BE2C (cell line): Measurements from ENCODE around the gene PARP4.
"Not testable (repeated sequence)": the region's sequence is repeated elsewhere in the genome, so short reads cannot be mapped to it uniquely, and the experiment has no call there.

Source experiments
- DNase-seq: peaks from one replicate; pipeline ENCODE4 v3.0.0-alpha.2; 2020
- H3K27me3 ChIP-seq: fragments of 250-450 bp; sonication (Bioruptor Pico); 2 replicates; pipeline ENCODE4 v1.5.1; 2020; ENCODE audit warnings: mild to moderate bottlenecking
- H3K36me3 ChIP-seq: fragments of 250-450 bp; sonication (Bioruptor Pico); 2 replicates; pipeline ENCODE4 v1.5.1; 2020; ENCODE audit warnings: mild to moderate bottlenecking
- H3K4me1 ChIP-seq: fragments of 250-450 bp; sonication (Bioruptor Pico); 2 replicates; pipeline ENCODE4 v1.5.1; 2020
- H3K4me3 ChIP-seq: 2 replicates; pipeline ENCODE4 v1.5.1; 2011; ENCODE audit warnings: low read depth, low read length
- H3K9me3 ChIP-seq: fragments of 250-450 bp; sonication (Bioruptor Pico); 2 replicates; pipeline ENCODE4 v1.5.1; 2020
- CTCF ChIP-seq: IDR thresholded peaks from 2 replicates; pipeline ENCODE4 v1.5.1; 2012; ENCODE audit warnings: mild to moderate bottlenecking, low read depth, low read length

The PARP4 gene

GRCh38 chr13:24495151-24495729, 17.3 kb downstream of the PARP4 start:
- Histone ChIP-seq H3K4me3 (no peak overlapping the region), H3K27me3 (no peaks in the 10 kb centered on the region), H3K36me3 (peaks cover 5% of the 10 kb centered on the region), H3K9me3 (no peaks in the 10 kb centered on the region), H3K4me1 (peaks cover 4% of the 10 kb centered on the region; the same call in 1 of the 2 replicates)
- DNase-seq, result no peak
- TF ChIP-seq CTCF, result no peak

GRCh38 chr13:24493356-24493755, 19.2 kb downstream of the PARP4 start:
- Histone ChIP-seq H3K9me3 (no peaks in the 10 kb centered on the region), H3K4me3 (no peak overlapping the region), H3K4me1 (peaks cover 4% of the 10 kb centered on the region; the same call in 1 of the 2 replicates), H3K36me3 (peaks cover 9% of the 10 kb centered on the region), H3K27me3 (no peaks in the 10 kb centered on the region)
- TF ChIP-seq CTCF, result no peak
- no peak for DNase-seq

GRCh38 chr13:24491845-24492244, 20.7 kb downstream of the PARP4 start:
- DNase-seq, result no peak
- no peaks in the 10 kb centered on the region for H3K9me3 ChIP-seq
- TF ChIP-seq CTCF, result no peak
- H3K4me3 ChIP-seq, result no peak overlapping the region
- no peaks in the 10 kb centered on the region for H3K27me3 ChIP-seq
- peaks cover 4% of the 10 kb centered on the region; the same call in 1 of the 2 replicates for H3K4me1 ChIP-seq
- H3K36me3 ChIP-seq, result peaks cover 9% of the 10 kb centered on the region

GRCh38 chr13:24489721-24490120, 22.9 kb downstream of the PARP4 start:
- TF ChIP-seq CTCF, result no peak
- Histone ChIP-seq H3K4me1 (no peaks in the 10 kb centered on the region), H3K36me3 (peaks cover 9% of the 10 kb centered on the region), H3K27me3 (no peaks in the 10 kb centered on the region), H3K4me3 (no peak overlapping the region), H3K9me3 (no peaks in the 10 kb centered on the region)
- DNase-seq, result no peak

GRCh38 chr13:24488092-24488491, 24.5 kb downstream of the PARP4 start:
- H3K9me3 ChIP-seq, H3K36me3 ChIP-seq, H3K4me1 ChIP-seq, H3K27me3 ChIP-seq, DNase-seq, H3K4me3 ChIP-seq: not testable (repeated sequence)

- not testable (repeated sequence) for H3K36me3 ChIP-seq, H3K4me1 ChIP-seq, H3K4me3 ChIP-seq, H3K9me3 ChIP-seq, H3K27me3 ChIP-seq, DNase-seq
Measured at GRCh38 chr13:24486017-24486657, 26.4 kb downstream of the PARP4 start.

- Histone ChIP-seq H3K4me3 (no peak overlapping the region), H3K36me3 (no peaks in the 10 kb centered on the region), H3K27me3 (no peaks in the 10 kb centered on the region), H3K4me1 (no peaks in the 10 kb centered on the region), H3K9me3 (no peaks in the 10 kb centered on the region)
- no peak for TF ChIP-seq CTCF
- no peak for DNase-seq
Measured at GRCh38 chr13:24473686-24474085, 38.9 kb downstream of the PARP4 start.

GRCh38 chr13:24472129-24472528, 40.4 kb downstream of the PARP4 start:
- not testable (repeated sequence) for H3K4me1 ChIP-seq, H3K4me3 ChIP-seq, H3K9me3 ChIP-seq, H3K36me3 ChIP-seq, DNase-seq, H3K27me3 ChIP-seq
